SU-DHL-6 (cell line): ENCODE measurements around the gene SMC6.

ENCODE experiments used
- EZH2phosphoT487 ChIP-seq: fragments of 200-600 bp; sonication (generic), shearing (Covaris generic); conservative IDR thresholded peaks from 2 replicates; pipeline ENCODE4 v1.6.1; 2018; ENCODE audit warnings: mild to moderate bottlenecking, antibody characterized with exemption, low read length, moderate library complexity, mixed read lengths
- TF ChIP-seq, protein P1 (sequence below): fragments of 200-600 bp; sonication (generic); IDR thresholded peaks from one replicate; pipeline ENCODE4 v1.5.1; 2017; ENCODE audit warnings: antibody characterized with exemption, mild to moderate bottlenecking, low read length, moderate library complexity; ENCODE audit not compliant: insufficient read depth, poor library complexity, severe bottlenecking

DNA sequence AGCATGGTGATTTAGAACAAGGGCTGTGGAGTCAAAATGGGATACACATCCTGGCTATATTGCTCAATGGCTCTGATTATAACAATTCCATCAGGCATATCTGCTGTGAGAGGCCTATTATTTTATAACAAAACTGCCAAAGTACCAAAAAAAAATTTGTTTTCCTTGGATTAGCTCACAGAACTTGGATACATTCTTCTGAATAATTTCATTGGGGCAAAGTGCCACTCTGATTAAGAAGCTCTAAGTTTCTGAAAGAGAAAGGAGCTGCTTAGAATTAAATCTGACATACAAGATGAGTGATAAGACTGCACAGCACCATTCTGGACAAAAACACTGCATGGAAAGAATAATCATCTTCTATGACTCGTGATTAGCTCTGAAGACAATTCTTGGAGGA is 85.7 kb downstream of the SMC6 start:
- TF ChIP-seq, protein P1, sequence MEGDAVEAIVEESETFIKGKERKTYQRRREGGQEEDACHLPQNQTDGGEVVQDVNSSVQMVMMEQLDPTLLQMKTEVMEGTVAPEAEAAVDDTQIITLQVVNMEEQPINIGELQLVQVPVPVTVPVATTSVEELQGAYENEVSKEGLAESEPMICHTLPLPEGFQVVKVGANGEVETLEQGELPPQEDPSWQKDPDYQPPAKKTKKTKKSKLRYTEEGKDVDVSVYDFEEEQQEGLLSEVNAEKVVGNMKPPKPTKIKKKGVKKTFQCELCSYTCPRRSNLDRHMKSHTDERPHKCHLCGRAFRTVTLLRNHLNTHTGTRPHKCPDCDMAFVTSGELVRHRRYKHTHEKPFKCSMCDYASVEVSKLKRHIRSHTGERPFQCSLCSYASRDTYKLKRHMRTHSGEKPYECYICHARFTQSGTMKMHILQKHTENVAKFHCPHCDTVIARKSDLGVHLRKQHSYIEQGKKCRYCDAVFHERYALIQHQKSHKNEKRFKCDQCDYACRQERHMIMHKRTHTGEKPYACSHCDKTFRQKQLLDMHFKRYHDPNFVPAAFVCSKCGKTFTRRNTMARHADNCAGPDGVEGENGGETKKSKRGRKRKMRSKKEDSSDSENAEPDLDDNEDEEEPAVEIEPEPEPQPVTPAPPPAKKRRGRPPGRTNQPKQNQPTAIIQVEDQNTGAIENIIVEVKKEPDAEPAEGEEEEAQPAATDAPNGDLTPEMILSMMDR, result no peak
- no peak for TF ChIP-seq EZH2phosphoT487
